NCI-H1105 treated with DMSO at 0.1 percent for 48 hours (cell line): ENCODE results near the gene PAX9.
"Not testable (repeated sequence)": the region's sequence is repeated elsewhere in the genome, so short reads cannot be mapped to it uniquely, and the experiment has no call there.

Experiments used
- DNase-seq: peaks from one replicate; lab custom pipeline; 2025; lab: John Stamatoyannopoulos, UW

PAX9 gene

GRCh38 chr14:36674659-36675058 is 13.0 kb downstream of the PAX9 start:
- no peak for DNase-seq

GRCh38 chr14:36675581-36675980 is 13.9 kb downstream of the PAX9 start:
- no peak for DNase-seq

GRCh38 chr14:36676236-36676635 is 14.6 kb downstream of the PAX9 start:
- no peak for DNase-seq

GRCh38 chr14:36682338-36682737 is 20.7 kb downstream of the PAX9 start:
- no peak for DNase-seq

GRCh38 chr14:36683083-36683724 is 21.5 kb downstream of the PAX9 start:
- no peak for DNase-seq

GRCh38 chr14:36684946-36685345 is 23.3 kb downstream of the PAX9 start:
- no peak for DNase-seq

GRCh38 chr14:36690311-36691040 is 28.8 kb downstream of the PAX9 start:
- DNase-seq: no peak

GRCh38 chr14:36699420-36699819 is 37.8 kb downstream of the PAX9 start:
- DNase-seq: not testable (repeated sequence)

- no peak for DNase-seq
Measured at GRCh38 chr14:36700651-36701050, 39.0 kb downstream of the PAX9 start.

- no peak for DNase-seq
Measured at GRCh38 chr14:36701132-36701531, 39.5 kb downstream of the PAX9 start.

- DNase-seq: no peak
Measured at GRCh38 chr14:36702474-36702873, 40.8 kb downstream of the PAX9 start.

GRCh38 chr14:36707570-36707969 is 45.9 kb downstream of the PAX9 start:
- DNase-seq: no peak

- DNase-seq: no peak
Measured at GRCh38 chr14:36713960-36714703, 52.5 kb downstream of the PAX9 start.

- no peak for DNase-seq
Measured at GRCh38 chr14:36716614-36717184, 55.0 kb downstream of the PAX9 start.

GRCh38 chr14:36717363-36717762 is 55.7 kb downstream of the PAX9 start:
- no peak for DNase-seq

- DNase-seq: no peak
Measured at GRCh38 chr14:36718216-36718615, 56.6 kb downstream of the PAX9 start.

GRCh38 chr14:36719823-36720222 is 58.2 kb downstream of the PAX9 start:
- no peak for DNase-seq

- DNase-seq: no peak
Measured at GRCh38 chr14:36720657-36721056, 59.0 kb downstream of the PAX9 start.

GRCh38 chr14:36721877-36722276 is 60.2 kb downstream of the PAX9 start:
- no peak for DNase-seq

- DNase-seq: no peak
Measured at GRCh38 chr14:36723530-36723929, 61.9 kb downstream of the PAX9 start.

GRCh38 chr14:36724162-36724561 is 62.5 kb downstream of the PAX9 start:
- no peak for DNase-seq

- no peak for DNase-seq
Measured at GRCh38 chr14:36726128-36726527, 64.5 kb downstream of the PAX9 start.
